Muscle layer of colon (tissue), 2 donors: ENCODE measurements around the gene CACNA1H.

Experiments
- H3K27ac ChIP-seq: one replicate; pipeline ENCODE4 v1.7.0; 2013; ENCODE audit warnings: low read depth, mild to moderate bottlenecking, low read length, moderate library complexity
- H3K27me3 ChIP-seq, 2 donors: one replicate each; pipeline ENCODE4 v1.7.0; 2013; ENCODE audit warnings: low read length in 2 of 2, mild to moderate bottlenecking in 2 of 2; ENCODE audit not compliant: insufficient read depth in 2 of 2, control insufficient read depth in 1 of 2
- H3K36me3 ChIP-seq: one replicate; pipeline ENCODE4 v1.7.0; 2013; ENCODE audit warnings: mild to moderate bottlenecking, low read length; ENCODE audit not compliant: insufficient read depth
- H3K4me1 ChIP-seq: one replicate; pipeline ENCODE4 v1.7.0; 2013; ENCODE audit warnings: mild to moderate bottlenecking, low read length; ENCODE audit not compliant: insufficient read depth
- H3K4me3 ChIP-seq, 2 donors: one replicate each; pipeline ENCODE4 v1.7.0; 2013; ENCODE audit warnings: low read length in 2 of 2, low read depth in 1 of 2, mild to moderate bottlenecking in 1 of 2, moderate library complexity in 1 of 2
- H3K9ac ChIP-seq: one replicate; pipeline ENCODE4 v1.7.0; 2013; ENCODE audit warnings: low read length
- H3K9me3 ChIP-seq: one replicate; pipeline ENCODE4 v1.7.0; 2013; ENCODE audit warnings: mild to moderate bottlenecking, low read length
- donor health status: abdominal sarcoma.
- donor health status: Adenocarcinoma of cecum.

CACNA1H gene

GRCh38 chr16:1201444-1201843 lies 48.5 kb downstream of the CACNA1H start:
- H3K4me1 ChIP-seq: no peaks in the 10 kb centered on the region
- H3K4me3 ChIP-seq: no peak overlapping the region
- H3K27ac ChIP-seq: no peak overlapping the region
- peaks cover 40% of the 10 kb centered on the region for H3K36me3 ChIP-seq
- H3K9me3 ChIP-seq: no peaks in the 10 kb centered on the region
- H3K9ac ChIP-seq: no peak overlapping the region
- no peaks in the 10 kb centered on the region for H3K27me3 ChIP-seq

- Histone ChIP-seq H3K4me3 (no peak overlapping the region), H3K9me3 (no peaks in the 10 kb centered on the region), H3K36me3 (peaks cover 40% of the 10 kb centered on the region), H3K9ac (no peak overlapping the region), H3K27ac (no peak overlapping the region), H3K4me1 (no peaks in the 10 kb centered on the region), H3K27me3 (no peaks in the 10 kb centered on the region)
Measured at GRCh38 chr16:1202274-1202673, 49.4 kb downstream of the CACNA1H start.

- no peaks in the 10 kb centered on the region for H3K27me3 ChIP-seq
- H3K27ac ChIP-seq: no peak overlapping the region
- no peak overlapping the region for H3K9ac ChIP-seq
- no peaks in the 10 kb centered on the region for H3K9me3 ChIP-seq
- no peaks in the 10 kb centered on the region for H3K4me1 ChIP-seq
- peaks cover 51% of the 10 kb centered on the region for H3K36me3 ChIP-seq
- no peak overlapping the region for H3K4me3 ChIP-seq
Measured at GRCh38 chr16:1204933-1205332, 52.0 kb downstream of the CACNA1H start.

- Histone ChIP-seq H3K4me3 (no peak overlapping the region), H3K27me3 (no peaks in the 10 kb centered on the region), H3K27ac (no peak overlapping the region), H3K9ac (no peak overlapping the region), H3K9me3 (no peaks in the 10 kb centered on the region), H3K4me1 (no peaks in the 10 kb centered on the region), H3K36me3 (peaks cover 51% of the 10 kb centered on the region)
Measured at GRCh38 chr16:1206326-1206725, 53.4 kb downstream of the CACNA1H start.

GRCh38 chr16:1206786-1207185 lies 53.9 kb downstream of the CACNA1H start:
- peaks cover 55% of the 10 kb centered on the region for H3K36me3 ChIP-seq
- H3K9me3 ChIP-seq: no peaks in the 10 kb centered on the region
- H3K4me1 ChIP-seq: no peaks in the 10 kb centered on the region
- no peak overlapping the region for H3K4me3 ChIP-seq
- H3K27me3 ChIP-seq: no peaks in the 10 kb centered on the region
- no peak overlapping the region for H3K9ac ChIP-seq
- H3K27ac ChIP-seq: no peak overlapping the region

GRCh38 chr16:1208239-1208830 lies 55.4 kb downstream of the CACNA1H start:
- Histone ChIP-seq H3K27me3 (no peaks in the 10 kb centered on the region), H3K36me3 (peaks cover 44% of the 10 kb centered on the region), H3K27ac (no peak overlapping the region)

GRCh38 chr16:1209081-1209480 lies 56.2 kb downstream of the CACNA1H start:
- H3K9me3 ChIP-seq: no peaks in the 10 kb centered on the region
- H3K27me3 ChIP-seq: no peaks in the 10 kb centered on the region
- H3K36me3 ChIP-seq: peaks cover 43% of the 10 kb centered on the region
- H3K4me3 ChIP-seq: no peak overlapping the region
- no peaks in the 10 kb centered on the region for H3K4me1 ChIP-seq
- no peak overlapping the region for H3K27ac ChIP-seq
- H3K9ac ChIP-seq: no peak overlapping the region

More at GRCh38 chr16:1208239-1208830, 55.4 kb downstream of the CACNA1H start:
- Histone ChIP-seq H3K9me3 (no peaks in the 10 kb centered on the region), H3K4me3 (no peak overlapping the region), H3K9ac (no peak overlapping the region), H3K4me1 (no peaks in the 10 kb centered on the region)

GRCh38 chr16:1210461-1210860 lies 57.6 kb downstream of the CACNA1H start:
- H3K27me3 ChIP-seq: no peaks in the 10 kb centered on the region
- H3K9me3 ChIP-seq: no peaks in the 10 kb centered on the region
- H3K9ac ChIP-seq: no peak overlapping the region
- H3K27ac ChIP-seq: no peak overlapping the region
- H3K4me3 ChIP-seq: no peak overlapping the region
- peaks cover 45% of the 10 kb centered on the region for H3K36me3 ChIP-seq
- no peaks in the 10 kb centered on the region for H3K4me1 ChIP-seq

- H3K36me3 ChIP-seq: peaks cover 40% of the 10 kb centered on the region
- H3K9me3 ChIP-seq: no peaks in the 10 kb centered on the region
- H3K9ac ChIP-seq: no peak overlapping the region
- no peak overlapping the region for H3K4me3 ChIP-seq
- H3K27me3 ChIP-seq: no peaks in the 10 kb centered on the region
- no peaks in the 10 kb centered on the region for H3K4me1 ChIP-seq
- H3K27ac ChIP-seq: no peak overlapping the region
Measured at GRCh38 chr16:1211451-1212268, 58.8 kb downstream of the CACNA1H start.

- no peak overlapping the region for H3K4me3 ChIP-seq
Measured at GRCh38 chr16:1212616-1213194, 59.8 kb downstream of the CACNA1H start.

GRCh38 chr16:1213231-1213630 lies 60.3 kb downstream of the CACNA1H start:
- Histone ChIP-seq H3K4me3 (no peak overlapping the region), H3K9me3 (no peaks in the 10 kb centered on the region), H3K4me1 (no peaks in the 10 kb centered on the region), H3K9ac (no peak overlapping the region), H3K36me3 (peaks cover 53% of the 10 kb centered on the region), H3K27me3 (no peaks in the 10 kb centered on the region), H3K27ac (no peak overlapping the region)

More at GRCh38 chr16:1212616-1213194, 59.8 kb downstream of the CACNA1H start:
- no peaks in the 10 kb centered on the region for H3K27me3 ChIP-seq
- no peak overlapping the region for H3K9ac ChIP-seq
- H3K9me3 ChIP-seq: no peaks in the 10 kb centered on the region
- H3K36me3 ChIP-seq: peaks cover 49% of the 10 kb centered on the region
- no peaks in the 10 kb centered on the region for H3K4me1 ChIP-seq
- no peak overlapping the region for H3K27ac ChIP-seq
